ENCODE results near the gene MYLK. TPM values are rescaled to one million over a fixed set of nuclear protein-coding genes. Genes with fewer than 3 reads are reported as not detected.

MYLK gene
- total and polyA plus RNA-seq, 2 of the 4 experiments (the other 2 are of a cell fraction), result 299 to 484 TPM

DNA sequence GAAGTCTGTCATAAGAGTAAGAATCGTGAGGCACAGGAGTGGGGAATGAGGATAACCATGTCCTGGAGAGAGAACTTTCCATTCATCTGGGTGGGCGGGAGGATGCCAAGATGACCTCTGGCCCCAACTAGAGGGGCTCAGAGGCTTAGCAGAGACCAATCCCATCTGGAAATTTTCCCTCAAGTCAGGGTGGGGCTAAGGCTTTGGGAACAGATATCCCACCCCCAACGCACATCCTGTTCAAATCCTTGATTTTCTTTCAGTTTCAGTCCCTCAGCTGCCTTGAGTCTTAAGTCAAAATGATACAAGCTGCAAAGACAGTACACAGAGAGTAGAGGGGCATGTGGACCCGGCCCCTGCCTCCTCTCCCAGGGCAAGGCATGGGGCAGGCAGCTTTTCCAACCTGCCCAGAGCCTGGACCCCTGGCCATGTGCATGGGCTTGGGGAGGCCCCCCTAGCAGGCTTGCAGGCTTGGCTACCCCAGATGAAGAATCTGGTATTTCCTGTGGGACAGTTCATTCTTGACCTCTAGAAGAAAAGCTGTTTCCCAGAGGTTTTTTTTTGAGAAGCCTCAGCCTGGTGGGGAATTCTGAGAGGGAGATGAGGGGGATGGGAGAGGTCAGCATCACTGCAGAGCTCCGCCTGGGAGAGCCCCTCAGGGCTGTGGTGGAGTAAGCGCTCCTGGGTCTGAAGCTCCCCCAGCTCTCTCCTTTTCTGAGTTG lies 189.6 kb downstream of the MYLK start:
- DNase-seq (peak; percentile 48), ATAC-seq (ENCODE audit: low read depth) (peak; percentile 6)
- H4K8ac ChIP-seq (ENCODE audit: low read depth in 2 of 2, low read length in 2 of 2), result peak overlapping the region; percentile 67 to 70; a peak in 3 of 4 replicates
- H3K9ac ChIP-seq (ENCODE audit: low read depth, low read length), result no peak overlapping the region; the same call in 1 of the 2 replicates
- no peak overlapping the region; the same call in 1 of the 2 replicates for H3K4me2 ChIP-seq (ENCODE audit: low read depth, low read length)
- intact Hi-C loops (cut with micrococcal nuclease) (no loop called here), dilution Hi-C loops (cut with HindIII; ENCODE audit: low sequenced_read_pairs, unreplicated experiment) (no loop called here), in situ Hi-C loops (cut with MboI; ENCODE audit: low sequenced_read_pairs) (no loop called here)
- ChIA-PET POLR2A (ENCODE audit: unreplicated experiment) (no interaction called here), CTCF (interaction anchor here (2.0 kb wide), 1 partner anchor 42 kb away, joined by 5 read pairs; no protein-coding TSS in a partner anchor)
- no peaks in the 10 kb centered on the region for H3K9me3 ChIP-seq (ENCODE audit: control insufficient read depth, insufficient read depth, low read length)
- WGBS, 2 experiments (ENCODE audit: extremely low coverage in 2 of 2, insufficient read length in 1 of 2), result 60% methylated on average over 2 of the region's 6 CpGs; no CpG with 5 or more reads in 1 of the 2 experiments
- H2BK5ac ChIP-seq (ENCODE audit: low read depth, low read length, poor library complexity, severe bottlenecking), result peak overlapping the region; percentile 68
- H3K36me3 ChIP-seq (ENCODE audit: control insufficient read depth, insufficient read depth, low read length), result peaks cover 78% of the 10 kb centered on the region
- peaks cover 38% of the 10 kb centered on the region for H3K9me1 ChIP-seq (ENCODE audit: insufficient read depth, low read length)
- peak overlapping the region; percentile 55 for H3K27ac ChIP-seq (ENCODE audit: insufficient read depth, low read length)
- H2BK15ac ChIP-seq (ENCODE audit: low read depth, low read length), result peak overlapping the region; percentile 90; the same call in 1 of the 3 replicates
- peak overlapping the region; percentile 90 for H4K91ac ChIP-seq (ENCODE audit: insufficient read depth, low read depth, low read length)
- peak overlapping the region; percentile 95 for H3K4ac ChIP-seq (ENCODE audit: low read depth, low read length)
- TF ChIP-seq POLR2A (IDR thresholded peaks at IDR 0.05; ENCODE audit: low read depth, low read length) (no peak), CHD1 (IDR thresholded peaks at IDR 0.05; ENCODE audit: low read depth, low read length) (no peak), RFX5 (IDR thresholded peaks at IDR 0.05; ENCODE audit: low read depth, low read length) (no peak), CEBPB (IDR thresholded peaks at IDR 0.05; ENCODE audit: low read depth, low read length) (no peak), SMC3 (IDR thresholded peaks at IDR 0.05; ENCODE audit: low read depth, low read length) (no peak), FOS (IDR thresholded peaks at IDR 0.05; ENCODE audit: low read depth, low read length) (no peak), RCOR1 (IDR thresholded peaks at IDR 0.05; ENCODE audit: insufficient replicate concordance, low read length) (no peak), NFE2L2 (IDR thresholded peaks at IDR 0.05; ENCODE audit: low read depth, low read length) (no peak), MAFK (IDR thresholded peaks at IDR 0.05; ENCODE audit: low read depth, low read length) (no peak), MAZ (IDR thresholded peaks at IDR 0.05; ENCODE audit: borderline replicate concordance, low read depth, low read length) (no peak), MXI1 (IDR thresholded peaks at IDR 0.05; ENCODE audit: borderline replicate concordance, low read depth, low read length) (no peak), BHLHE40 (IDR thresholded peaks at IDR 0.05; ENCODE audit: low read depth, low read length) (no peak), RAD21 (IDR thresholded peaks at IDR 0.05; ENCODE audit: low read length) (no peak)
- TF ChIP-seq, protein P1, sequence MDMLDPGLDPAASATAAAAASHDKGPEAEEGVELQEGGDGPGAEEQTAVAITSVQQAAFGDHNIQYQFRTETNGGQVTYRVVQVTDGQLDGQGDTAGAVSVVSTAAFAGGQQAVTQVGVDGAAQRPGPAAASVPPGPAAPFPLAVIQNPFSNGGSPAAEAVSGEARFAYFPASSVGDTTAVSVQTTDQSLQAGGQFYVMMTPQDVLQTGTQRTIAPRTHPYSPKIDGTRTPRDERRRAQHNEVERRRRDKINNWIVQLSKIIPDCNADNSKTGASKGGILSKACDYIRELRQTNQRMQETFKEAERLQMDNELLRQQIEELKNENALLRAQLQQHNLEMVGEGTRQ (IDR thresholded peaks at IDR 0.05; ENCODE audit: low read depth, low read length), result no peak
- TF ChIP-seq, protein P2, sequence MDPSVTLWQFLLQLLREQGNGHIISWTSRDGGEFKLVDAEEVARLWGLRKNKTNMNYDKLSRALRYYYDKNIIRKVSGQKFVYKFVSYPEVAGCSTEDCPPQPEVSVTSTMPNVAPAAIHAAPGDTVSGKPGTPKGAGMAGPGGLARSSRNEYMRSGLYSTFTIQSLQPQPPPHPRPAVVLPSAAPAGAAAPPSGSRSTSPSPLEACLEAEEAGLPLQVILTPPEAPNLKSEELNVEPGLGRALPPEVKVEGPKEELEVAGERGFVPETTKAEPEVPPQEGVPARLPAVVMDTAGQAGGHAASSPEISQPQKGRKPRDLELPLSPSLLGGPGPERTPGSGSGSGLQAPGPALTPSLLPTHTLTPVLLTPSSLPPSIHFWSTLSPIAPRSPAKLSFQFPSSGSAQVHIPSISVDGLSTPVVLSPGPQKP (IDR thresholded peaks at IDR 0.05; ENCODE audit: borderline replicate concordance, low read depth, low read length), result no peak
- H3K27me3 ChIP-seq (ENCODE audit: control insufficient read depth, insufficient read depth, low read length), result no peaks in the 10 kb centered on the region
- H2BK120ac ChIP-seq (ENCODE audit: low read depth, low read length), result peak overlapping the region; percentile 93
- peak overlapping the region; percentile 86 for H3K14ac ChIP-seq (replicated peaks; ENCODE audit: low read depth, low read length)
- H2BK20ac ChIP-seq (ENCODE audit: low read depth, low read length), result peak overlapping the region; percentile 80
- H2AK9ac ChIP-seq (replicated peaks; ENCODE audit: low read depth, low read length, poor library complexity), result peak overlapping the region; percentile 91
- H2AK5ac ChIP-seq (ENCODE audit: low read depth, low read length), result peak overlapping the region; percentile 79
- H4K20me1 ChIP-seq (ENCODE audit: insufficient read depth, low read length), result peaks cover 7% of the 10 kb centered on the region; the same call in 1 of the 2 replicates
- H3K18ac ChIP-seq (ENCODE audit: low read depth, low read length), result peak overlapping the region; percentile 24
- no peak overlapping the region for H3K56ac ChIP-seq (ENCODE audit: extremely low read depth, insufficient read depth, low read length)
- peak overlapping the region; percentile 70 for H3K23ac ChIP-seq (ENCODE audit: low read depth, low read length)
- H2AFZ ChIP-seq (replicated peaks; ENCODE audit: low read length, poor library complexity), result peak overlapping the region; percentile 26
- BruUV-seq (replicated peaks), result no TSS peak
- no peak overlapping the region for H3K4me3 ChIP-seq (ENCODE audit: insufficient read depth, low read depth, low read length)
- peak overlapping the region; percentile 10; the same call in 1 of the 2 replicates for H4K5ac ChIP-seq (ENCODE audit: low read depth, low read length)
- H3K79me1 ChIP-seq (ENCODE audit: low read depth in 1 of 2, low read length in 2 of 2), result peaks cover 19 to 89% of the 10 kb centered on the region in 2 experiments
- peaks cover 47% of the 10 kb centered on the region for H3K4me1 ChIP-seq (ENCODE audit: control insufficient read depth, insufficient read depth, low read length)

Measured in IMR-90 (cell line).